Prostate gland (tissue), 2 donors: ENCODE measurements around the gene C19orf12. TPM values are rescaled to one million over a fixed set of nuclear protein-coding genes. Genes with fewer than 3 reads are reported as not detected.

Experiments
- DNase-seq: peaks from one replicate; pipeline ENCODE4 v3.0.0-alpha.2; 2019; ENCODE audit warnings: low spot score
- H3K27ac ChIP-seq, 2 donors: fragments of 200-600 bp; sonication (generic); 2 replicates each; pipeline ENCODE4 v1.5.1; 2017 to 2019
- H3K27me3 ChIP-seq: fragments of 200-600 bp; sonication (generic); replicated peaks from 2 replicates; pipeline ENCODE4 v1.5.1; 2019; ENCODE audit not compliant: insufficient read depth
- H3K36me3 ChIP-seq, 2 donors: fragments of 200-600 bp; sonication (generic); 1 replicate in 1 of 2; 2 replicates in 1 of 2; pipeline versions ENCODE4 v1.5.1 to v1.8.1; 2017 to 2019
- H3K4me1 ChIP-seq: fragments of 200-600 bp; sonication (generic); replicated peaks from 2 replicates; pipeline ENCODE4 v1.5.1; 2019
- H3K4me3 ChIP-seq, 2 donors: fragments of 200-600 bp; sonication (generic); 2 replicates each; pipeline ENCODE4 v1.5.1; 2017 to 2019
- H3K9me3 ChIP-seq: fragments of 200-600 bp; sonication (generic); 2 replicates; pipeline ENCODE4 v1.5.1; 2017
- CTCF ChIP-seq, 4 experiments: fragments of 200-600 bp in 2 of 4; fragments of 450-650 bp in 2 of 4; sonication (generic) in 2 of 4; IDR thresholded peaks; 1 replicate in 3 of 4; 2 replicates in 1 of 4; pipeline ENCODE4 v1.5.1; 2016 to 2019; ENCODE audit warnings: antibody characterized with exemption in 4 of 4, mild to moderate bottlenecking in 2 of 4, moderate library complexity in 2 of 4
- POLR2A ChIP-seq: fragments of 450-650 bp; IDR thresholded peaks from one replicate; pipeline ENCODE4 v1.6.1; 2016; ENCODE audit warnings: antibody characterized with exemption, mild to moderate bottlenecking
- POLR2AphosphoS5 ChIP-seq: sonication (generic); formaldehyde crosslinking; IDR thresholded peaks from one replicate; pipeline ENCODE4 v1.6.1; 2017; ENCODE audit warnings: antibody characterized with exemption
- WGBS: methylation state at CpG from one replicate; pipeline ENCODE4 v1.1.5; 2018; 5-methylcytosine and 5-hydroxymethylcytosine counted together
- intact Hi-C: fragments of 100-400 bp; cut with DNase I; formaldehyde crosslinking; loops from one replicate; pipeline ENCODE4 v1.14.2; 2022
- total RNA-seq, 2 donors: library from RNA; depleted of rRNA; stranded (reverse); fragments of >200 nt; gene quantifications; one replicate each; pipeline ENCODE4 v1.1.0, GENCODE V29; 2016

C19orf12 gene
- total RNA-seq, 2 donors from 2014 or later, result 27.9 to 42.4 TPM

GRCh38 chr19:29699861-29700260 is 15.2 kb downstream of the C19orf12 start:
- Histone ChIP-seq H3K27ac (no peak overlapping the region), H3K4me1 (no peaks in the 10 kb centered on the region), H3K36me3 (no peaks in the 10 kb centered on the region), H3K4me3 (no peak overlapping the region), H3K9me3 (no peaks in the 10 kb centered on the region), H3K27me3 (no peaks in the 10 kb centered on the region)
- DNase-seq, result no peak
- TF ChIP-seq POLR2AphosphoS5 (no peak), POLR2A (no peak), CTCF (IDR thresholded peaks at IDR 0.05) (no peak)
- intact Hi-C loops, result no loop called here
- 80% methylated on average over 5 of the region's 5 CpGs for WGBS

GRCh38 chr19:29697523-29698261 is 17.4 kb downstream of the C19orf12 start:
- Histone ChIP-seq H3K9me3 (no peaks in the 10 kb centered on the region), H3K4me3 (no peak overlapping the region), H3K27me3 (no peaks in the 10 kb centered on the region), H3K27ac (no peak overlapping the region), H3K36me3 (no peaks in the 10 kb centered on the region), H3K4me1 (no peaks in the 10 kb centered on the region)
- intact Hi-C loops, result no loop called here
- TF ChIP-seq POLR2A (no peak), CTCF (IDR thresholded peaks at IDR 0.05) (no peak), POLR2AphosphoS5 (no peak)
- WGBS, result 71% methylated on average over 7 of the region's 10 CpGs
- no peak for DNase-seq

GRCh38 chr19:29696565-29696846 is 18.6 kb downstream of the C19orf12 start:
- Histone ChIP-seq H3K4me1 (no peaks in the 10 kb centered on the region), H3K36me3 (no peaks in the 10 kb centered on the region), H3K4me3 (no peak overlapping the region), H3K9me3 (no peaks in the 10 kb centered on the region), H3K27me3 (no peaks in the 10 kb centered on the region), H3K27ac (no peak overlapping the region)
- 39% methylated on average over 2 of the region's 2 CpGs for WGBS
- no peak for DNase-seq
- intact Hi-C loops, result no loop called here
- TF ChIP-seq POLR2A, result no peak
- no peak for TF ChIP-seq POLR2AphosphoS5
- TF ChIP-seq CTCF (IDR thresholded peaks at IDR 0.05), result no peak

GRCh38 chr19:29695765-29696564 is 19.1 kb downstream of the C19orf12 start:
- Histone ChIP-seq H3K4me3 (no peak overlapping the region), H3K36me3 (no peaks in the 10 kb centered on the region), H3K27ac (no peak overlapping the region), H3K9me3 (no peaks in the 10 kb centered on the region), H3K4me1 (no peaks in the 10 kb centered on the region), H3K27me3 (no peaks in the 10 kb centered on the region)
- TF ChIP-seq POLR2A (no peak), CTCF (IDR thresholded peaks at IDR 0.05) (no peak), POLR2AphosphoS5 (no peak)
- no peak for DNase-seq
- intact Hi-C loops, result loop anchor here (2.0 kb wide), 2 partner anchors 19 to 85 kb away; partner anchors contain the start of gene C19orf12
- 70% methylated on average over 6 of the region's 6 CpGs for WGBS
